H1 (cell line): ENCODE measurements around the gene SLC8B1.

Experiments
- BCL11A ChIP-seq, 2 experiments: IDR thresholded peaks; one replicate each; pipeline ENCODE4 v1.6.1; 2011; ENCODE audit warnings: low read depth in 2 of 2, low read length in 2 of 2, mild to moderate bottlenecking in 2 of 2
- BRCA1 ChIP-seq: IDR thresholded peaks from 2 replicates; pipeline ENCODE4 v1.6.1; 2012; ENCODE audit warnings: low read depth, low read length, improper control_type of control experiment
- EP300 ChIP-seq, 2 experiments: IDR thresholded peaks; 1 replicate in 1 of 2; 2 replicates in 1 of 2; pipeline ENCODE4 v1.6.1; 2011 to 2012; ENCODE audit warnings: low read depth in 2 of 2, low read length in 2 of 2, mild to moderate bottlenecking in 2 of 2, borderline replicate concordance in 1 of 2, inconsistent platforms in 1 of 2, moderate library complexity in 1 of 2
- EZH2 ChIP-seq: fragments of 200-600 bp; sonication (generic); IDR thresholded peaks from 2 replicates; pipeline ENCODE4 v1.7.1; 2012; ENCODE audit warnings: low read depth, mild to moderate bottlenecking, moderate library complexity, low read length, inconsistent platforms; ENCODE audit not compliant: severe bottlenecking
- GABPA ChIP-seq: IDR thresholded peaks from 2 replicates; pipeline ENCODE4 v1.6.1; 2011; ENCODE audit warnings: mild to moderate bottlenecking, low read length, moderate library complexity, borderline replicate concordance; ENCODE audit not compliant: insufficient read depth
- HDAC2 ChIP-seq, 2 experiments: fragments of 300-600 bp in 1 of 2; sonication (generic) in 1 of 2; IDR thresholded peaks; 2 replicates each; pipeline ENCODE4 v1.6.1; 2011 to 2012; ENCODE audit warnings: low read depth in 2 of 2, low read length in 2 of 2, mild to moderate bottlenecking in 2 of 2, moderate library complexity in 2 of 2, borderline replicate concordance in 1 of 2, inconsistent platforms in 1 of 2
- KDM4A ChIP-seq: IDR thresholded peaks from one replicate; pipeline ENCODE4 v1.7.1; 2012; ENCODE audit warnings: low read depth, mild to moderate bottlenecking, moderate library complexity, low read length, inconsistent platforms; ENCODE audit not compliant: severe bottlenecking
- POLR2A ChIP-seq, 2 experiments: IDR thresholded peaks; 1 replicate in 1 of 2; 2 replicates in 1 of 2; pipeline ENCODE4 v1.6.1; 2011; ENCODE audit warnings: low read depth in 2 of 2, low read length in 2 of 2, mild to moderate bottlenecking in 2 of 2; ENCODE audit errors: control extremely low read depth in 1 of 2
- SRF ChIP-seq: IDR thresholded peaks from 2 replicates; pipeline ENCODE4 v1.6.1; 2011; ENCODE audit warnings: mild to moderate bottlenecking, low read depth, low read length, moderate library complexity
- YY1 ChIP-seq: IDR thresholded peaks from 2 replicates; pipeline ENCODE4 v1.6.1; 2011; ENCODE audit warnings: low read depth, mild to moderate bottlenecking, low read length
- TF ChIP-seq, protein P1 (sequence below): IDR thresholded peaks from 2 replicates; pipeline ENCODE4 v1.6.1; 2012; ENCODE audit warnings: low read length, inconsistent platforms
- TF ChIP-seq, protein P2 (sequence below), 3 experiments: IDR thresholded peaks; 1 replicate in 2 of 3; 2 replicates in 1 of 3; pipeline versions ENCODE4 v1.5.1 to v1.6.1; 2011; ENCODE audit warnings: low read length in 3 of 3, mild to moderate bottlenecking in 3 of 3, inconsistent platforms in 2 of 3, low read depth in 1 of 3, moderate library complexity in 1 of 3; ENCODE audit not compliant: insufficient read depth in 1 of 3; ENCODE audit errors: control extremely low read depth in 1 of 3
- TF ChIP-seq, protein P3 (sequence below): IDR thresholded peaks from 2 replicates; pipeline ENCODE4 v1.6.1; 2011; ENCODE audit warnings: low read depth, mild to moderate bottlenecking, low read length; ENCODE audit not compliant: insufficient read depth

DNA sequence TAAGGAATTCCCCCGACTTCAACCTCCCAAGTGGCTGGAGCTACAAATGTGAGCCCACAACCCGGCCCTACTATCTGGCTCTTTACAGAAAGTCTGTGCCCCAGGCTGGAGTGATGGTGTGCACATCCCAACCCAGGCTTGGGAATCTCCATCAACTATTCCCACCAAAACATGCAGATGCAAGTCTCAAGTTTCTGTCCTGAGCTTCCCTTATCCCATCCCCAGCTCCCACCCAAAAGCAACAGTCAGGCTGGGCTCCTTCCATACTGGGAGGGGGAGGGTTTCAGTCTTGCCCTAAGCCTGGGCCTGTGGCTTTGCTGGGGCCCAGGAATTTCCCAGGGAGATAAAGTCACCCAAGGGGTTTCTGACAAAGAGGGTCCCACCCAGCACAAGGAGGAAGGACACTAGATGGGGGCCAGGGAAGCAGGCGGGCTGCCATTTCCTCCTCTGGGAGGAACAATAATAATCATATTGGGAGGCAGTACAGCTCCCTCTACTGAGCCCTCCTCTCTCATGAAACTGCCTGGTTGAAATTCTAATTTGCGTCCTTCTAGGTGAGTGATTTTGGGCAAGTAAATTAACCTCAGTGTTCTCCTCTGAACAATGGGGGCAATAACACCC lies 8.0 kb downstream of the SLC8B1 start:
- TF ChIP-seq POLR2A (IDR thresholded peaks at IDR 0.05; ENCODE audit: control extremely low read depth in 1 of 2, low read depth in 2 of 2, low read length in 2 of 2), result no peak
- TF ChIP-seq HDAC2 (IDR thresholded peaks at IDR 0.05; ENCODE audit: borderline replicate concordance in 1 of 2, low read depth in 2 of 2, low read length in 2 of 2), result no peak
- TF ChIP-seq, protein P1, sequence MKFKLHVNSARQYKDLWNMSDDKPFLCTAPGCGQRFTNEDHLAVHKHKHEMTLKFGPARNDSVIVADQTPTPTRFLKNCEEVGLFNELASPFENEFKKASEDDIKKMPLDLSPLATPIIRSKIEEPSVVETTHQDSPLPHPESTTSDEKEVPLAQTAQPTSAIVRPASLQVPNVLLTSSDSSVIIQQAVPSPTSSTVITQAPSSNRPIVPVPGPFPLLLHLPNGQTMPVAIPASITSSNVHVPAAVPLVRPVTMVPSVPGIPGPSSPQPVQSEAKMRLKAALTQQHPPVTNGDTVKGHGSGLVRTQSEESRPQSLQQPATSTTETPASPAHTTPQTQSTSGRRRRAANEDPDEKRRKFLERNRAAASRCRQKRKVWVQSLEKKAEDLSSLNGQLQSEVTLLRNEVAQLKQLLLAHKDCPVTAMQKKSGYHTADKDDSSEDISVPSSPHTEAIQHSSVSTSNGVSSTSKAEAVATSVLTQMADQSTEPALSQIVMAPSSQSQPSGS, result no peak
- TF ChIP-seq, protein P2, sequence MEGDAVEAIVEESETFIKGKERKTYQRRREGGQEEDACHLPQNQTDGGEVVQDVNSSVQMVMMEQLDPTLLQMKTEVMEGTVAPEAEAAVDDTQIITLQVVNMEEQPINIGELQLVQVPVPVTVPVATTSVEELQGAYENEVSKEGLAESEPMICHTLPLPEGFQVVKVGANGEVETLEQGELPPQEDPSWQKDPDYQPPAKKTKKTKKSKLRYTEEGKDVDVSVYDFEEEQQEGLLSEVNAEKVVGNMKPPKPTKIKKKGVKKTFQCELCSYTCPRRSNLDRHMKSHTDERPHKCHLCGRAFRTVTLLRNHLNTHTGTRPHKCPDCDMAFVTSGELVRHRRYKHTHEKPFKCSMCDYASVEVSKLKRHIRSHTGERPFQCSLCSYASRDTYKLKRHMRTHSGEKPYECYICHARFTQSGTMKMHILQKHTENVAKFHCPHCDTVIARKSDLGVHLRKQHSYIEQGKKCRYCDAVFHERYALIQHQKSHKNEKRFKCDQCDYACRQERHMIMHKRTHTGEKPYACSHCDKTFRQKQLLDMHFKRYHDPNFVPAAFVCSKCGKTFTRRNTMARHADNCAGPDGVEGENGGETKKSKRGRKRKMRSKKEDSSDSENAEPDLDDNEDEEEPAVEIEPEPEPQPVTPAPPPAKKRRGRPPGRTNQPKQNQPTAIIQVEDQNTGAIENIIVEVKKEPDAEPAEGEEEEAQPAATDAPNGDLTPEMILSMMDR (IDR thresholded peaks at IDR 0.05; ENCODE audit: control extremely low read depth in 1 of 3, insufficient read depth in 1 of 3, low read depth in 1 of 3, low read length in 3 of 3), result no peak
- TF ChIP-seq, protein P3, sequence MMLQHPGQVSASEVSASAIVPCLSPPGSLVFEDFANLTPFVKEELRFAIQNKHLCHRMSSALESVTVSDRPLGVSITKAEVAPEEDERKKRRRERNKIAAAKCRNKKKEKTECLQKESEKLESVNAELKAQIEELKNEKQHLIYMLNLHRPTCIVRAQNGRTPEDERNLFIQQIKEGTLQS, result no peak
- TF ChIP-seq SRF, result no peak
- no peak for TF ChIP-seq BRCA1
- no peak for TF ChIP-seq GABPA
- no peak for TF ChIP-seq YY1
- no peak for TF ChIP-seq BCL11A (IDR thresholded peaks at IDR 0.05; ENCODE audit: low read depth in 2 of 2, low read length in 2 of 2)
- TF ChIP-seq EP300 (IDR thresholded peaks at IDR 0.05; ENCODE audit: borderline replicate concordance in 1 of 2, low read depth in 2 of 2, low read length in 2 of 2), result no peak
- no peak for TF ChIP-seq KDM4A
- no peak for TF ChIP-seq EZH2
